ENCODE data around the gene SGMS1.

DNA sequence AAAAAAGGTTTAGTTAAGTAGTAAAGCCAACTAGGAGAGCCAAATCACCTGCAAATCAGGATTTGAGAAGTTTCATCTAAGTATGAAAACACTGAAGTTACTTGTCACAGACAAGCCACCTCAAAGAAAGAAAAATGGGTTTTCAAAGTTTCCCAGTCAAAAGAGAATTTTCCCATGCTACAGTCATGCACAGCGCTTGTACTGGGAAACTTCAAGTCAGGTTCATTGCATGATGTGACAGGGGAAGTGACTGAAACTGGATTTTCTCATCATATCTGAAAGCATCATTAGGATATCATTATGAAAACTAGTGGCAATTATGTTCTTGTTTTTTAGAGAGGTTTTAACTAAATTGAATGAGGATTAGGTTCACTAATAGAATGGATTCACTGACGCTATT is 167.0 kb downstream of the SGMS1 start:
- TF ChIP-seq, protein P1, sequence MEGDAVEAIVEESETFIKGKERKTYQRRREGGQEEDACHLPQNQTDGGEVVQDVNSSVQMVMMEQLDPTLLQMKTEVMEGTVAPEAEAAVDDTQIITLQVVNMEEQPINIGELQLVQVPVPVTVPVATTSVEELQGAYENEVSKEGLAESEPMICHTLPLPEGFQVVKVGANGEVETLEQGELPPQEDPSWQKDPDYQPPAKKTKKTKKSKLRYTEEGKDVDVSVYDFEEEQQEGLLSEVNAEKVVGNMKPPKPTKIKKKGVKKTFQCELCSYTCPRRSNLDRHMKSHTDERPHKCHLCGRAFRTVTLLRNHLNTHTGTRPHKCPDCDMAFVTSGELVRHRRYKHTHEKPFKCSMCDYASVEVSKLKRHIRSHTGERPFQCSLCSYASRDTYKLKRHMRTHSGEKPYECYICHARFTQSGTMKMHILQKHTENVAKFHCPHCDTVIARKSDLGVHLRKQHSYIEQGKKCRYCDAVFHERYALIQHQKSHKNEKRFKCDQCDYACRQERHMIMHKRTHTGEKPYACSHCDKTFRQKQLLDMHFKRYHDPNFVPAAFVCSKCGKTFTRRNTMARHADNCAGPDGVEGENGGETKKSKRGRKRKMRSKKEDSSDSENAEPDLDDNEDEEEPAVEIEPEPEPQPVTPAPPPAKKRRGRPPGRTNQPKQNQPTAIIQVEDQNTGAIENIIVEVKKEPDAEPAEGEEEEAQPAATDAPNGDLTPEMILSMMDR (IDR thresholded peaks at IDR 0.05): no peak
- TF ChIP-seq POLR2A (IDR thresholded peaks at IDR 0.05) (no peak), POLR2AphosphoS5 (IDR thresholded peaks at IDR 0.05) (no peak)

All from breast epithelium (tissue), 3 donors.